Measurements from ENCODE around the gene DOCK8.
"Not testable (repeated sequence)": the region's sequence is repeated elsewhere in the genome, so short reads cannot be mapped to it uniquely, and the experiment has no call there.

The DOCK8 gene

GRCh38 chr9:227860-228259, 13.2 kb downstream of the DOCK8 start:
- H3K36me3 ChIP-seq (ENCODE audit: insufficient read depth, low read length), result no peaks in the 10 kb centered on the region
- no peaks in the 10 kb centered on the region for H3K9me3 ChIP-seq (ENCODE audit: insufficient read depth, low read depth, low read length)
- no peaks in the 10 kb centered on the region for H3K27me3 ChIP-seq (ENCODE audit: insufficient read depth, low read length)
- H3K4me1 ChIP-seq (ENCODE audit: insufficient read depth, low read length), result peaks cover 25% of the 10 kb centered on the region; the same call in 1 of the 2 replicates
- no peak overlapping the region for H3K4me3 ChIP-seq (ENCODE audit: low read length)
- H3K27ac ChIP-seq (ENCODE audit: low read depth, low read length), result no peak overlapping the region
- no peak overlapping the region for H3K9ac ChIP-seq (ENCODE audit: low read depth, low read length)
- 94% methylated on average over 3 of the region's 3 CpGs for WGBS

DNA sequence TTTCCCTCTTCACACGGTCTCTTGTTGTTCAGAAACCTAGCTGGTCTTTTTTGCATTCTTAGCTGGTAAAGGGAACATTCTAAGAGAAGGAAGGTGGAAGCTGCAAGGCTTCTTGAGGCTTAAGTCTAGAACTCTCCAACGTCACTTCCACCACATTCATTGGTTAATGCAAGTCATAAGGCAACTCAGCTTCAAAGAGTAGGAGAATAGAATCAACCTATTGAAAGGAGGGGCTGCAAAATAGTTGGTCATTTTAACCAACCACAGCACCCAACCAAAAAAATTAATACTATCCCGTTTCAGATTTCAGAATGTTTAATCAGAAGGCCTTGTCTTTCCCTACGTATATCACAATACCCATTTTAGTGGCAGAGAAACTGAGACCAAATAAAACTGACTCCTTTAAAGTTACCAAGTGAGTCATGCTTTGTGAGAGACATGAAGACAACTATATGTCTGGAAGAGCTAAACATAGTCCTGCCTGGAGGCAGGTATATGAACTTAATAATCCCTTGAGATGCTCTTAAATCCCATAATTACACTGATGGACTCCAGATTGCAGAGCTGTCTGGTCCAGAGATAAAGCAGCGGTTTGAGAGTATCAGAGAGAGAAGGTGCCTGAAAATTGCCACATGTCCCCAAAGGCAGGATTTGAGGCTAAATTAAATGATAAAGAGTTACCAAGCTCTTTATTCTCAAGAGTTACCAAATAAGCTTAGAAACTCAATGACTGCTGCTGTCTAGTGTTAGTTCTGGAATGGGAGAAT, 14.4 kb downstream of the DOCK8 start:
- H3K4me1 ChIP-seq (ENCODE audit: insufficient read depth, low read length), result peaks cover 14% of the 10 kb centered on the region; the same call in 1 of the 2 replicates
- 92% methylated on average over 5 of the region's 5 CpGs for WGBS
- no peaks in the 10 kb centered on the region for H3K9me3 ChIP-seq (ENCODE audit: insufficient read depth, low read depth, low read length)
- H3K27me3 ChIP-seq (ENCODE audit: insufficient read depth, low read length), result no peaks in the 10 kb centered on the region
- H3K27ac ChIP-seq (ENCODE audit: low read depth, low read length), result no peak overlapping the region
- no peak overlapping the region for H3K9ac ChIP-seq (ENCODE audit: low read depth, low read length)
- no peak overlapping the region for H3K4me3 ChIP-seq (ENCODE audit: low read length)
- no peaks in the 10 kb centered on the region for H3K36me3 ChIP-seq (ENCODE audit: insufficient read depth, low read length)

- 63% methylated on average over 1 of the region's 1 CpG for WGBS
- H3K36me3 ChIP-seq (ENCODE audit: insufficient read depth, low read length); H3K27ac ChIP-seq (ENCODE audit: low read depth, low read length); H3K27me3 ChIP-seq (ENCODE audit: insufficient read depth, low read length); H3K4me3 ChIP-seq (ENCODE audit: low read length); H3K9ac ChIP-seq (ENCODE audit: low read depth, low read length); H3K4me1 ChIP-seq (ENCODE audit: insufficient read depth, low read length); H3K9me3 ChIP-seq (ENCODE audit: insufficient read depth, low read depth, low read length): not testable (repeated sequence)
These were observed 17.0 kb downstream of the DOCK8 start for GRCh38 chr9:231625-232024.

- not testable (repeated sequence) for H3K4me3 ChIP-seq (ENCODE audit: low read length); H3K9ac ChIP-seq (ENCODE audit: low read depth, low read length); H3K4me1 ChIP-seq (ENCODE audit: insufficient read depth, low read length); H3K27ac ChIP-seq (ENCODE audit: low read depth, low read length); H3K9me3 ChIP-seq (ENCODE audit: insufficient read depth, low read depth, low read length); H3K27me3 ChIP-seq (ENCODE audit: insufficient read depth, low read length); H3K36me3 ChIP-seq (ENCODE audit: insufficient read depth, low read length)
- no CpG with 5 or more reads among the region's 1 CpG for WGBS
These were observed 19.0 kb downstream of the DOCK8 start for GRCh38 chr9:233708-234107.

GRCh38 chr9:237141-237857, 22.6 kb downstream of the DOCK8 start:
- Histone ChIP-seq H3K27me3 (ENCODE audit: insufficient read depth, low read length) (no peaks in the 10 kb centered on the region), H3K9me3 (ENCODE audit: insufficient read depth, low read depth, low read length) (peaks cover 10% of the 10 kb centered on the region; the same call in 1 of the 2 replicates), H3K36me3 (ENCODE audit: insufficient read depth, low read length) (no peaks in the 10 kb centered on the region), H3K9ac (ENCODE audit: low read depth, low read length) (no peak overlapping the region), H3K27ac (ENCODE audit: low read depth, low read length) (no peak overlapping the region), H3K4me1 (ENCODE audit: insufficient read depth, low read length) (no peaks in the 10 kb centered on the region), H3K4me3 (ENCODE audit: low read length) (no peak overlapping the region)
- WGBS, result 98% methylated on average over 3 of the region's 3 CpGs

GRCh38 chr9:237858-238345, 23.2 kb downstream of the DOCK8 start:
- H3K27ac ChIP-seq (ENCODE audit: low read depth, low read length), result no peak overlapping the region
- H3K9ac ChIP-seq (ENCODE audit: low read depth, low read length), result no peak overlapping the region
- no peaks in the 10 kb centered on the region for H3K4me1 ChIP-seq (ENCODE audit: insufficient read depth, low read length)
- no peak overlapping the region for H3K4me3 ChIP-seq (ENCODE audit: low read length)
- H3K9me3 ChIP-seq (ENCODE audit: insufficient read depth, low read depth, low read length), result peaks cover 10% of the 10 kb centered on the region; the same call in 1 of the 2 replicates
- no peaks in the 10 kb centered on the region for H3K27me3 ChIP-seq (ENCODE audit: insufficient read depth, low read length)
- no peaks in the 10 kb centered on the region for H3K36me3 ChIP-seq (ENCODE audit: insufficient read depth, low read length)
- WGBS, result 88% methylated on average over 2 of the region's 4 CpGs

DNA sequence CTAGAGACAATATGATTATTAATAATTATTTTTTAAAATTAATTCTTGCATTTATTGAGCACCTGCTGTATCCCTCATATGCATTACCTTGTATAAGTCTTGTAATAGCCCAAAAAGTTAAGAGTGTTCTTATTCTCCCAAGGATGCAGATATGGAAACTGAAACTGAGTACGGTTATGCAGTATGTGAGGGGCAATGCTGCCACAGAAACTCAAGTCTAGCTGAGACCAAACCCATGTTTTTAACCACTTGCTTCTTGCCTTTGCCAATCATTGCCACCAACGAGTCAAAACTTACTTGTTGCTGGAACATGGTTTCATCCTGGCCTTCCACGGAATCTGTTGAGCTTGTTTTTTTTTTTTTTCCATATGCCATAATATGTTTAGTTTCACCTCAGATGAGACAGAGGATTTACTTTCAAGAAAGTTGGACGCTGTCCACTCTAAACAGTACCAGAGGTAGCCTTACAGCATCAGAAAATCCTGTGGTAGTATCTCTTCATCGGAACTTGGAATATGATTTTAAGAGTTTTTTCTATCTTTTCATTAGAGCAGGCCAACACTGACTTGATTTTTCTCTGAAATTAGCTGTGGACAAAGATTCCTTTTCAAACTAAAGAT, 27.9 kb downstream of the DOCK8 start:
- Histone ChIP-seq H3K4me3 (ENCODE audit: low read length) (no peak overlapping the region), H3K9me3 (ENCODE audit: insufficient read depth, low read depth, low read length) (no peaks in the 10 kb centered on the region), H3K4me1 (ENCODE audit: insufficient read depth, low read length) (no peaks in the 10 kb centered on the region), H3K27me3 (ENCODE audit: insufficient read depth, low read length) (no peaks in the 10 kb centered on the region), H3K9ac (ENCODE audit: low read depth, low read length) (no peak overlapping the region), H3K36me3 (ENCODE audit: insufficient read depth, low read length) (no peaks in the 10 kb centered on the region), H3K27ac (ENCODE audit: low read depth, low read length) (no peak overlapping the region)
- 91% methylated on average over 4 of the region's 5 CpGs for WGBS

DNA sequence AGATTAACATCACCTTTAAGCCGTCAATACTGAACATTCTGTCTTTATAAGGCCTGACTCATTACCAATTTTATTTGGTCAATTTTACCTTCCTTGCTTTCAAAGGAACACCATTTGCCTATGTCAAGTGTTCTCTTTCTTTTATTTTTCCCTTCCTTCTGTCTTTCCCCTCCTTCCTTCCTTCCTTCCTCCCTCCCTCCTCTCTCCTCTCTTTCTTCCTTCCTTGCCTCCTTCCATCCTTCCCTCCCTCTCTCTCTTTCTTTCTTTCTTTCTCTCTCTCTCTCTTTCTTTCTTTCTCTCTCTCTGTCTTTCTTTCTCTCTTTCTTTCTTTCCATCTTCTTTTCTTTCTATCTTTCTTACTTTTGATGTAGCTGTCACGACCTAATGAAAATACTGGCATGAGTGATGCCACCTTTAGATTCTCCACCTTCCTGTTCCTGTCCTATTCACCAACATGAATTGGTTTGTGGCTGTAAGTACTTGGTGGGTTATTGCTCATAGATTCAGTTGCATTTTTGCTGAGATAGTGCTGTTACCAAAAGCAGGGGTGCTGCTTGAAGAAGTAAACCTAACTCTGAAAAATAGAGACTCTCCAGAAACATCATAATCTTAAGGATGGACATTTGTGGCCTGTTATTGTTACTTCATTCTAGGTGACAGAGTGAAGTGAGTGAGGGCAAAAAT, 33.8 kb downstream of the DOCK8 start:
- H3K9me3 ChIP-seq (ENCODE audit: insufficient read depth, low read depth, low read length), result no peaks in the 10 kb centered on the region
- no peaks in the 10 kb centered on the region for H3K4me1 ChIP-seq (ENCODE audit: insufficient read depth, low read length)
- no peak overlapping the region for H3K4me3 ChIP-seq (ENCODE audit: low read length)
- H3K27ac ChIP-seq (ENCODE audit: low read depth, low read length), result no peak overlapping the region
- no peaks in the 10 kb centered on the region for H3K27me3 ChIP-seq (ENCODE audit: insufficient read depth, low read length)
- no peaks in the 10 kb centered on the region for H3K36me3 ChIP-seq (ENCODE audit: insufficient read depth, low read length)
- 92% methylated on average over 2 of the region's 2 CpGs for WGBS
- H3K9ac ChIP-seq (ENCODE audit: low read depth, low read length), result no peak overlapping the region

DNA sequence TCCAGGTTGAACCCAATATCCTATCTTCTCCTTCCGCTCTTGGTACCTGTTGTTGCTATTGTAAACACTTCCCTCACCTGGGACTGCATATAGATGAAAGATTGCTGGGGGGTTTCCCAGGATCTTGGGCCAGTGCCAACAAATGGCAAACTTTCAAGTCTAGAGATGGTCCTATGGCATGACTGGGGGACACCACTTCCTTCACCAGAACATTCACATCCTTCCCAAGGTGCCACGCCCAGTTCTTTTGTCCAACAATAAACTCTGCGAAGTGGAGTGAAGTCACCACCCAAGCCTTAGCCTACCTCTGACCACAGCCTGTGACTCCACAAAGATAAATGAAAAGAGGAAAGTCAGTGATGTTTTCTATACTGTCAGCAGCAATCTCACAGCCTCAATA, 34.4 kb downstream of the DOCK8 start:
- no peaks in the 10 kb centered on the region for H3K4me1 ChIP-seq (ENCODE audit: insufficient read depth, low read length)
- WGBS, result 94% methylated on average over 3 of the region's 3 CpGs
- H3K9ac ChIP-seq (ENCODE audit: low read depth, low read length), result no peak overlapping the region
- no peaks in the 10 kb centered on the region for H3K36me3 ChIP-seq (ENCODE audit: insufficient read depth, low read length)
- no peak overlapping the region for H3K27ac ChIP-seq (ENCODE audit: low read depth, low read length)
- no peaks in the 10 kb centered on the region for H3K9me3 ChIP-seq (ENCODE audit: insufficient read depth, low read depth, low read length)
- no peaks in the 10 kb centered on the region for H3K27me3 ChIP-seq (ENCODE audit: insufficient read depth, low read length)
- H3K4me3 ChIP-seq (ENCODE audit: low read length), result no peak overlapping the region

- no peaks in the 10 kb centered on the region for H3K4me1 ChIP-seq (ENCODE audit: insufficient read depth, low read length)
- H3K27ac ChIP-seq (ENCODE audit: low read depth, low read length), result no peak overlapping the region
- H3K4me3 ChIP-seq (ENCODE audit: low read length), result no peak overlapping the region
- 94% methylated on average over 1 of the region's 1 CpG for WGBS
- H3K9ac ChIP-seq (ENCODE audit: low read depth, low read length), result no peak overlapping the region
- H3K27me3 ChIP-seq (ENCODE audit: insufficient read depth, low read length), result no peaks in the 10 kb centered on the region
- H3K36me3 ChIP-seq (ENCODE audit: insufficient read depth, low read length), result no peaks in the 10 kb centered on the region
- H3K9me3 ChIP-seq (ENCODE audit: insufficient read depth, low read depth, low read length), result no peaks in the 10 kb centered on the region
These were observed 35.4 kb downstream of the DOCK8 start for GRCh38 chr9:250039-250438.

- Histone ChIP-seq H3K4me1 (ENCODE audit: insufficient read depth, low read length) (no peaks in the 10 kb centered on the region), H3K9me3 (ENCODE audit: insufficient read depth, low read depth, low read length) (no peaks in the 10 kb centered on the region), H3K27me3 (ENCODE audit: insufficient read depth, low read length) (no peaks in the 10 kb centered on the region), H3K9ac (ENCODE audit: low read depth, low read length) (no peak overlapping the region), H3K36me3 (ENCODE audit: insufficient read depth, low read length) (no peaks in the 10 kb centered on the region), H3K4me3 (ENCODE audit: low read length) (no peak overlapping the region), H3K27ac (ENCODE audit: low read depth, low read length) (no peak overlapping the region)
- WGBS, result 53% methylated on average over 5 of the region's 5 CpGs
These were observed 36.0 kb downstream of the DOCK8 start for GRCh38 chr9:250625-251024.

Measured in HUES64 (cell line).